Stimulated activated CD8-positive, alpha-beta memory T cell treated with anti-CD3 and anti-CD28 coated beads, Interleukin-4, amount 100 ng/mL, for 48 hours (primary cell): Measurements from ENCODE around the gene PADI2.
A peak's percentile ranks its signal among the peaks of the same experiment; 100 is the strongest.

Experiments used
- DNase-seq: peaks from one replicate; pipeline ENCODE4 v3.0.0-alpha.2; 2020

Gene PADI2

GRCh38 chr1:17119076-17119772, at the start of gene PADI2:
Gene PADI2 (minus strand): TSS chr1:17119451. CDS start chr1:17119371, 80 bp downstream.
- peak; percentile 78 for DNase-seq

- no peak for DNase-seq
Observed at GRCh38 chr1:17168091-17168876, 49.0 kb upstream of the PADI2 start.

- DNase-seq = no peak
Observed at GRCh38 chr1:17167786-17168090, 48.5 kb upstream of the PADI2 start.

- no peak for DNase-seq
Observed at GRCh38 chr1:17167041-17167785, 48.0 kb upstream of the PADI2 start.

- no peak for DNase-seq
Observed at GRCh38 chr1:17165823-17166222, 46.6 kb upstream of the PADI2 start.

GRCh38 chr1:17163789-17164666, 44.8 kb upstream of the PADI2 start:
- DNase-seq = no peak

GRCh38 chr1:17163371-17163770, 44.1 kb upstream of the PADI2 start:
- DNase-seq = no peak

- DNase-seq = no peak
Observed at GRCh38 chr1:17162941-17163340, 43.7 kb upstream of the PADI2 start.

GRCh38 chr1:17161926-17162800, 42.9 kb upstream of the PADI2 start:
- no peak for DNase-seq

- no peak for DNase-seq
Observed at GRCh38 chr1:17161137-17161740, 42.0 kb upstream of the PADI2 start.

- DNase-seq = no peak
Observed at GRCh38 chr1:17158961-17159360, 39.7 kb upstream of the PADI2 start.

- no peak for DNase-seq
Observed at GRCh38 chr1:17156108-17156507, 36.9 kb upstream of the PADI2 start.

GRCh38 chr1:17155257-17155920, 36.1 kb upstream of the PADI2 start:
- no peak for DNase-seq

GRCh38 chr1:17149771-17150170, 30.5 kb upstream of the PADI2 start:
- no peak for DNase-seq

GRCh38 chr1:17148950-17149608, 29.8 kb upstream of the PADI2 start:
- no peak for DNase-seq

- DNase-seq = no peak
Observed at GRCh38 chr1:17145648-17146047, 26.4 kb upstream of the PADI2 start.

GRCh38 chr1:17143760-17144159, 24.5 kb upstream of the PADI2 start:
- no peak for DNase-seq

GRCh38 chr1:17141441-17142197, 22.4 kb upstream of the PADI2 start:
- DNase-seq = no peak

GRCh38 chr1:17140279-17140678, 21.0 kb upstream of the PADI2 start:
- no peak for DNase-seq
